WERI-Rb-1 (cell line): ENCODE measurements around the gene CERK.

ENCODE experiments used
- DNase-seq: peaks from one replicate; pipeline ENCODE4 v3.0.0-alpha.2; 2020
- H3K27ac ChIP-seq: fragments of 250-450 bp; sonication (Bioruptor Pico); 2 replicates; pipeline ENCODE4 v1.5.1; 2020; ENCODE audit warnings: mild to moderate bottlenecking, moderate library complexity
- H3K27me3 ChIP-seq: fragments of 250-450 bp; sonication (Bioruptor Pico); 2 replicates; pipeline ENCODE4 v1.5.1; 2021; ENCODE audit warnings: mild to moderate bottlenecking, low read depth, moderate library complexity; ENCODE audit not compliant: insufficient read depth, severe bottlenecking
- H3K36me3 ChIP-seq: fragments of 250-450 bp; sonication (Bioruptor Pico); 2 replicates; pipeline ENCODE4 v1.5.1; 2020; ENCODE audit warnings: mild to moderate bottlenecking, moderate library complexity
- H3K4me3 ChIP-seq: 2 replicates; pipeline ENCODE4 v1.5.1; 2011; ENCODE audit warnings: low read depth, mild to moderate bottlenecking, control low read depth, low read length
- H3K9me3 ChIP-seq: fragments of 250-450 bp; sonication (Bioruptor Pico); 2 replicates; pipeline ENCODE4 v1.5.1; 2021; ENCODE audit warnings: mild to moderate bottlenecking, moderate library complexity; ENCODE audit not compliant: severe bottlenecking
- TF ChIP-seq, protein P1 (sequence below): IDR thresholded peaks from 2 replicates; pipeline ENCODE4 v1.5.1; 2011; ENCODE audit warnings: low read depth, mild to moderate bottlenecking, control low read depth, inconsistent platforms, low read length

Gene CERK

DNA sequence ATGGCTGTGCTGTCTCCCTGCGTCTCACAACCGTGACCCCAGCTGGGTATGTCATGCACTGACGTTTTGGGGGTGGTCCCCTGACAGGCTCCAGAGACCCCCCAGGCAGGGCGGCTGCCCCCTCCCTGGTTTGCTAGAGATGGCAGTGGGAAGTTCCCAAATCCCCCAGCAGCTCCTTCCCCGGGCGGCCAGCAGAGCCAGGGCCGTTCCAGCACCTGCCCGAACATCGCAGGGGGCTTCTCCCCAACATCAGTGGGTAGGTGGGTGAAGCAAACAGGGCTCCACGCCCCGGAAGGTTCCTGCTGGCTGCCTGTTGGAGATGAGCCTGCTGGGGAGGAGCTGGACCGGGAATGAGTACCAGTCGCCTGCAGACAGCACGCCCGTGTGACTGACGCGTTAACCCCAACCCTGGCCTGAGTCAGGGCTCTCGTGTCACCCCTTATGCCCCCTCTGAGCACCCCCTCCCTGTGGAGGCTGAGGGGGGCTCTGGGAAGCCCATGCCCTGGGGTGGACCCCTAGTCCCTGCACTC, 72.2 kb downstream of the CERK start:
- TF ChIP-seq, protein P1, sequence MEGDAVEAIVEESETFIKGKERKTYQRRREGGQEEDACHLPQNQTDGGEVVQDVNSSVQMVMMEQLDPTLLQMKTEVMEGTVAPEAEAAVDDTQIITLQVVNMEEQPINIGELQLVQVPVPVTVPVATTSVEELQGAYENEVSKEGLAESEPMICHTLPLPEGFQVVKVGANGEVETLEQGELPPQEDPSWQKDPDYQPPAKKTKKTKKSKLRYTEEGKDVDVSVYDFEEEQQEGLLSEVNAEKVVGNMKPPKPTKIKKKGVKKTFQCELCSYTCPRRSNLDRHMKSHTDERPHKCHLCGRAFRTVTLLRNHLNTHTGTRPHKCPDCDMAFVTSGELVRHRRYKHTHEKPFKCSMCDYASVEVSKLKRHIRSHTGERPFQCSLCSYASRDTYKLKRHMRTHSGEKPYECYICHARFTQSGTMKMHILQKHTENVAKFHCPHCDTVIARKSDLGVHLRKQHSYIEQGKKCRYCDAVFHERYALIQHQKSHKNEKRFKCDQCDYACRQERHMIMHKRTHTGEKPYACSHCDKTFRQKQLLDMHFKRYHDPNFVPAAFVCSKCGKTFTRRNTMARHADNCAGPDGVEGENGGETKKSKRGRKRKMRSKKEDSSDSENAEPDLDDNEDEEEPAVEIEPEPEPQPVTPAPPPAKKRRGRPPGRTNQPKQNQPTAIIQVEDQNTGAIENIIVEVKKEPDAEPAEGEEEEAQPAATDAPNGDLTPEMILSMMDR: no peak
- no peaks in the 10 kb centered on the region for H3K27me3 ChIP-seq
- H3K4me3 ChIP-seq: no peak overlapping the region
- no peak for DNase-seq
- H3K9me3 ChIP-seq: no peaks in the 10 kb centered on the region
- H3K27ac ChIP-seq: no peak overlapping the region
- peaks cover 15% of the 10 kb centered on the region for H3K36me3 ChIP-seq

DNA sequence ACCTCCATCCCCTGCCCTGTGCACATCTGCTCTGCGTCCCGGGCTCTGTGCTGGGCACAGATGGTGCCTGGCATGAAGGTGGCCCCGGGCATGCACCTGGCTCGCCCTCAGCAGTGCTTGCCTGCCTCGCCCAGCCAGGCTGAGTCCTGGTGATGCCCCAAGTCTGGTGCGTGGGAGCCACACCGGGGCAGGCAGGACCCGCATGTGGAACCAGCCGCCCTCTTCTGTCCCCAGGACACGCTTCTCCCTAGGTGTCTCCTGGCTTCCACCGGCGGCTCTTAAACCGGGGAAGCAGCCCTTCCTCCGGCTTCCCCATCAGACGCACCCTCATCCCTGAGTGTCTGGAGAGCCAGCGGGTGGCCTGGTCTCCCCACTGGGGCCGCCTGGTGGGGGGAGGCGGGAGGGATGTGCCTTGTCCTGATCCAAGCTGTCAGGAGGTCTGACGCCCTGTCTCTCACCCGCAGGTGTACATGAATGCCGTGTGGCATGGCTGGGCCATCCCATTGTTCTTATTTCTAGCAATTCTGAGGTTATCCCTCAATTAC, 72.8 kb downstream of the CERK start:
- Histone ChIP-seq H3K27me3 (no peaks in the 10 kb centered on the region), H3K4me3 (no peak overlapping the region), H3K27ac (no peak overlapping the region), H3K9me3 (no peaks in the 10 kb centered on the region), H3K36me3 (peaks cover 15% of the 10 kb centered on the region)
- no peak for DNase-seq
- TF ChIP-seq, protein P1: no peak

DNA sequence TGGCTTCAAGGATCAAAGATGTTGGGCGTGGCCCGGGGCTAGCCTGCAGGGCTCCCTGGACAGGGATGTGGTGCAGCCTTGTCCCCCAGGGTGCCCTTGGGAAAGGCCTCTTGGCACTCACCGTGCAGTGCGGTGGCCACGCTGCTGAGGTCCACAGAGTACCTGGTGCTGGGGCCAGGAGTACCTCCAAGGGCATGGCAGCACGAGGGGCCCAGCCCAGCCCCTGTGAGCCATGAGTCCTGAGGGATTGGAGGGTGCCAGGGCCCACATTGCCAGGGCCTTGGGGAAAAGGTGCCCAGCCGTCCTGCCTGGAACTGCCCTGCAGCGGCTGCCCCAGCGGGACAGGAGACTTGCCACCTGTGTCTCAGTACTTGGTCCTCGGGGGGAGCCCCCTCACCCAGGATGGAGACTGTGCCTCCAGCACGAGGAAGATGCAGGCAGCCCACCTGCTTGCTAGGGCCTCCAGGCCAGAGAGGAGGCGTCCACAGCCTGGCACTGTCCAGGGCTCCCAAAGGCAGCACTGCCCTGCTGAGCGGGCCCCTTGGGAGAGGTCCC, 73.7 kb downstream of the CERK start:
- no peak overlapping the region for H3K27ac ChIP-seq
- TF ChIP-seq, protein P1: no peak
- H3K4me3 ChIP-seq: no peak overlapping the region
- no peaks in the 10 kb centered on the region for H3K9me3 ChIP-seq
- H3K27me3 ChIP-seq: no peaks in the 10 kb centered on the region
- DNase-seq: no peak
- peaks cover 12% of the 10 kb centered on the region for H3K36me3 ChIP-seq

DNA sequence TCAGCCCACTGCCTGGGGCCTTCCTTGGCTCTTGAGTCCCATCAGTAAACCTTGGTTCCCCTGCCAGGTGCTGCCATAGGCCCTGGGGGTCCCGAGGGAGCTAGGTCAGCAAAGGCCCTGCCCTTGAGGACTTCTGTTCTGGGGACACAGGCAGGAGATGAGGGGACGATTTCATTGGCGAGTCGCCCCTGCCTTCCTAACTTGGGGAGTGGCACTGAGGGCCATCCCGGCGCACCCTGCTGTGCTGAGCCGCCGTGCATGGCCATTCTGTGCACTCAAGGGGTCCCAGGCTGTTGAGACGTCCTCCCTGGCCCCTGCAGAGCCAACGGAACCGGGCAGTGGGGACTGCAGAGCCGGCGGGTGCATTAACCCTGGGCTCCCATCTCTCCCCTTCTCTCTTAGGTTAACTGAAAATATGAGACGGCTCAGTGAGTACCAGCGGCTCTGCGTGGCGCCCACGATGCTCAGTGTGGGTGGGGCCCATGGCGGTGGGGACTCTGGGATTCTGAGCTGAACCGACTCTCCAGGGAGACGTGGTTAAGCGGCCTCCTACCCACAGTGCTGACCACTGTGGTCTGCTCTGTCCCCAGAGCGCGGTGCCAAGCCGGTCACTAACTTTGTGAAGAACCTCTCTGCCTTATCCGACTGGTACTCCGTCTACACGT, 74.5 kb downstream of the CERK start:
- H3K4me3 ChIP-seq: no peak overlapping the region
- H3K9me3 ChIP-seq: no peaks in the 10 kb centered on the region
- H3K36me3 ChIP-seq: peaks cover 12% of the 10 kb centered on the region
- no peak for DNase-seq
- H3K27ac ChIP-seq: no peak overlapping the region
- TF ChIP-seq, protein P1: no peak
- no peaks in the 10 kb centered on the region for H3K27me3 ChIP-seq

DNA sequence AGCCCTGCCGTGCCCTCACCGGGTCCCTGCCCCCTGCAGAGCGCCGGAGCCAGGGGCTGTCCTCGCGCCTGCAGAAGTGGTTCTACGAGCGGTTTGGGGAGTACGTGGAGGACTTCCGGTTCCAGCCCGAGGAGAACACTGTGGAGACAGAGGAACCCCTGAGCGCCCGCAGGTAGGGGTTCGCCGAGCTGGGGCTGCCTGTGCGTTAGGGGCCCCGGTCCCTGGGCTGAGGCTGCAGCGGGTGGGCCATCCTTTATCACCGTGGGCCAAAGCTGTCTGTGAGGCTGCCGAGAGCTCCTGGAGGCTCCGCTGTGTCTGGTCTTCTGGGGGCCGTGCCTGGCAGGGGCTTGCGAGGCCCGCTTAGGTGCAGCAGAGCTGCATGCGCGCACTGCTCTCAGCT, 75.1 kb downstream of the CERK start:
- Histone ChIP-seq H3K36me3 (peaks cover 7% of the 10 kb centered on the region), H3K9me3 (no peaks in the 10 kb centered on the region), H3K4me3 (no peak overlapping the region), H3K27ac (no peak overlapping the region), H3K27me3 (no peaks in the 10 kb centered on the region)
- no peak for DNase-seq
- TF ChIP-seq, protein P1: no peak
